OCI-LY1 (cell line): Measurements from ENCODE around the gene SBK3.

Experiments used
- H2AFZ ChIP-seq: fragments of 200-600 bp; sonication (generic), shearing (Covaris generic); 2 replicates; pipeline ENCODE4 v1.6.0; 2014; ENCODE audit warnings: antibody characterized with exemption, mild to moderate bottlenecking, low read length
- H3F3A ChIP-seq: fragments of 200-600 bp; sonication (generic), shearing (Covaris generic); 2 replicates; pipeline ENCODE4 v1.6.0; 2014; ENCODE audit warnings: mild to moderate bottlenecking, antibody characterized with exemption, low read length, moderate library complexity; ENCODE audit not compliant: insufficient read depth
- H3K27ac ChIP-seq: fragments of 200-600 bp; sonication (generic); 2 replicates; pipeline ENCODE4 v1.5.1; 2014; ENCODE audit warnings: low read length, mixed run types, mild to moderate bottlenecking, low read depth; ENCODE audit not compliant: poor library complexity, severe bottlenecking
- H3K27me3 ChIP-seq: fragments of 200-600 bp; sonication (generic); 2 replicates; pipeline ENCODE4 v1.6.0; 2014; ENCODE audit warnings: antibody characterized with exemption, mild to moderate bottlenecking, low read length, moderate library complexity; ENCODE audit not compliant: insufficient read depth
- H3K36me3 ChIP-seq: fragments of 200-600 bp; sonication (generic); 2 replicates; pipeline ENCODE4 v1.6.1; 2014; ENCODE audit warnings: mild to moderate bottlenecking, antibody characterized with exemption, low read length, moderate library complexity, mixed read lengths; ENCODE audit not compliant: insufficient read depth
- H3K4me1 ChIP-seq: fragments of 200-600 bp; sonication (generic); 2 replicates; pipeline ENCODE4 v1.5.1; 2014; ENCODE audit warnings: mild to moderate bottlenecking, low read length, moderate library complexity; ENCODE audit not compliant: insufficient read depth, severe bottlenecking
- H3K4me2 ChIP-seq: fragments of 200-600 bp; sonication (generic), shearing (Covaris generic); 2 replicates; pipeline ENCODE4 v1.6.1; 2014; ENCODE audit warnings: low read length
- H3K4me3 ChIP-seq: fragments of 200-600 bp; sonication (generic); 2 replicates; pipeline ENCODE4 v1.5.1; 2014; ENCODE audit warnings: low read length, low read depth, mild to moderate bottlenecking, mixed read lengths; ENCODE audit not compliant: poor library complexity, severe bottlenecking
- H3K79me2 ChIP-seq: fragments of 200-600 bp; shearing (Covaris generic); 2 replicates; pipeline ENCODE4 v1.6.1; 2016; ENCODE audit warnings: mixed run types, low read length, mixed read lengths; ENCODE audit not compliant: insufficient read depth
- H3K9ac ChIP-seq: fragments of 200-600 bp; sonication (generic), shearing (Covaris generic); 2 replicates; pipeline ENCODE4 v1.6.1; 2014; ENCODE audit warnings: mild to moderate bottlenecking, low read length, mixed read lengths
- H3K9me2 ChIP-seq: fragments of 200-600 bp; sonication (generic), shearing (Covaris generic); 2 replicates; pipeline ENCODE4 v1.6.1; 2014; ENCODE audit warnings: low read depth, mild to moderate bottlenecking, low read length, mixed read lengths
- H3K9me3 ChIP-seq: fragments of 200-600 bp; shearing (Covaris generic); 2 replicates; pipeline ENCODE4 v1.6.1; 2014; ENCODE audit warnings: low read length, mixed read lengths
- H4K20me1 ChIP-seq: fragments of 200-600 bp; sonication (generic), shearing (Covaris generic); 2 replicates; pipeline ENCODE4 v1.6.0; 2016; ENCODE audit warnings: mild to moderate bottlenecking, low read length; ENCODE audit not compliant: insufficient read depth
- EZH2 ChIP-seq: fragments of 200-600 bp; sonication (generic), shearing (Covaris generic); IDR thresholded peaks from 2 replicates; pipeline ENCODE4 v1.8.0; 2017; ENCODE audit warnings: borderline replicate concordance, mixed run types, mild to moderate bottlenecking, antibody characterized with exemption, low read length, moderate library complexity, mixed read lengths
- TF ChIP-seq, protein P1 (sequence below): fragments of 200-600 bp; sonication (generic), shearing (Covaris generic); IDR thresholded peaks from 2 replicates; pipeline ENCODE4 v1.5.1; 2017; ENCODE audit warnings: mild to moderate bottlenecking, antibody characterized with exemption, low read length, moderate library complexity, mixed read lengths

Gene SBK3

DNA sequence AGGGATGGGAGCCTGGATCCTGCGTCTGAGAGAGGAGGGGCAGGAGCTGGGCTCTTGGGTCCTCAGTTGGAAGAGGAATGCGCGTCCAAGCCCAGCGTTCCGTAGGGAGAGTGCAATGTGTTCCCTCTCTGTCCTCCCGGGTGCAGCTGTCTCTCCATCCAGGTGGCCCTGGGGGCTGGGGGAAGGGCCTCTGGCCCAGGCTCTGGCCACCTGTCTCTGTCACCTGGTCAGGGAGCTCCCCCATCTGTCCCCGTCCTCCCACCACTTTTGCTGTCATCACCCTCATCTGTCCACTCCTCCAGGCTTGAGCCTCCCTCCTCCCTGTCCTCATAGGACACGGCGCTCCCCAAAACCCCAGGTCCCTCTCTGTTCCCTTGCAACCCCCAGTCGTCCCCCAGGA, 4.7 kb downstream of the SBK3 start:
- Histone ChIP-seq H3K4me2 (no peak overlapping the region), H3K36me3 (no peaks in the 10 kb centered on the region), H3K4me1 (no peaks in the 10 kb centered on the region), H3K9ac (no peak overlapping the region), H2AFZ (no peak overlapping the region), H3K27me3 (0 out of 2 replicates have a peak, but pooled peaks cover 4% of the 10 kb centered on the region), H4K20me1 (no peaks in the 10 kb centered on the region), H3K9me2 (no peaks in the 10 kb centered on the region), H3K79me2 (no peaks in the 10 kb centered on the region), H3K9me3 (no peaks in the 10 kb centered on the region), H3K27ac (no peak overlapping the region), H3F3A (no peaks in the 10 kb centered on the region), H3K4me3 (no peak overlapping the region)
- no peak for TF ChIP-seq EZH2
- TF ChIP-seq, protein P1, sequence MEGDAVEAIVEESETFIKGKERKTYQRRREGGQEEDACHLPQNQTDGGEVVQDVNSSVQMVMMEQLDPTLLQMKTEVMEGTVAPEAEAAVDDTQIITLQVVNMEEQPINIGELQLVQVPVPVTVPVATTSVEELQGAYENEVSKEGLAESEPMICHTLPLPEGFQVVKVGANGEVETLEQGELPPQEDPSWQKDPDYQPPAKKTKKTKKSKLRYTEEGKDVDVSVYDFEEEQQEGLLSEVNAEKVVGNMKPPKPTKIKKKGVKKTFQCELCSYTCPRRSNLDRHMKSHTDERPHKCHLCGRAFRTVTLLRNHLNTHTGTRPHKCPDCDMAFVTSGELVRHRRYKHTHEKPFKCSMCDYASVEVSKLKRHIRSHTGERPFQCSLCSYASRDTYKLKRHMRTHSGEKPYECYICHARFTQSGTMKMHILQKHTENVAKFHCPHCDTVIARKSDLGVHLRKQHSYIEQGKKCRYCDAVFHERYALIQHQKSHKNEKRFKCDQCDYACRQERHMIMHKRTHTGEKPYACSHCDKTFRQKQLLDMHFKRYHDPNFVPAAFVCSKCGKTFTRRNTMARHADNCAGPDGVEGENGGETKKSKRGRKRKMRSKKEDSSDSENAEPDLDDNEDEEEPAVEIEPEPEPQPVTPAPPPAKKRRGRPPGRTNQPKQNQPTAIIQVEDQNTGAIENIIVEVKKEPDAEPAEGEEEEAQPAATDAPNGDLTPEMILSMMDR = no peak

GRCh38 chr19:55539090-55539984, 6.0 kb downstream of the SBK3 start:
- H3K9me3 ChIP-seq = no peaks in the 10 kb centered on the region
- no peak overlapping the region for H2AFZ ChIP-seq
- no peaks in the 10 kb centered on the region for H3F3A ChIP-seq

DNA sequence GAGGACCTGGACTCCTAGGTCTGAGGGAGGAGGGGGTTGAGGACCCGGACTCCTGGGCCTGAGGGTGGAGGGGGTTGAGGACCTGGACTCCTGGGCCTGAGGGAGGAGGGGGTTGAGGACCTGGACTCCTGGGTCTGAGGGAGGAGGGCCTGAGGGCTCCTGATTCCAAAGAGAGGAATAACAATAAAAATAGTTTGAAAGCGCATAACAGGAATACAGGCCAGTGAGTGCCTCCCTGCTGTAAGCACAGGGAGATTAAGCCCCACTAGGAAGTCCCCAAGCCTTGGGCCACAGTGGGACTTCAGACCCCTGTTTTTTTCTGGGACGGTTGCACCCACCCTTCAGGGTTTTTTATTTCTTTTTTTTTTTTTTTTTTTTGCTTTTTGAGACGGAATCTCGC, 7.2 kb downstream of the SBK3 start:
- H3K36me3 ChIP-seq = no peaks in the 10 kb centered on the region
- no peaks in the 10 kb centered on the region for H4K20me1 ChIP-seq
- H3K9me3 ChIP-seq = no peaks in the 10 kb centered on the region
- no peak overlapping the region for H2AFZ ChIP-seq
- H3K79me2 ChIP-seq = no peaks in the 10 kb centered on the region
- H3K9me2 ChIP-seq = no peaks in the 10 kb centered on the region
- no peaks in the 10 kb centered on the region for H3K4me1 ChIP-seq
- no peaks in the 10 kb centered on the region for H3K27me3 ChIP-seq
- H3K4me2 ChIP-seq = no peak overlapping the region
- no peak overlapping the region for H3K9ac ChIP-seq
- TF ChIP-seq EZH2 = no peak
- TF ChIP-seq, protein P1 = no peak
- no peaks in the 10 kb centered on the region for H3F3A ChIP-seq
- no peak overlapping the region for H3K27ac ChIP-seq
- H3K4me3 ChIP-seq = no peak overlapping the region

More at GRCh38 chr19:55539090-55539984, 6.0 kb downstream of the SBK3 start:
- no peak overlapping the region for H3K27ac ChIP-seq
- H4K20me1 ChIP-seq = no peaks in the 10 kb centered on the region
- no peaks in the 10 kb centered on the region for H3K4me1 ChIP-seq
- no peaks in the 10 kb centered on the region for H3K9me2 ChIP-seq
- no peak overlapping the region for H3K4me2 ChIP-seq
- H3K27me3 ChIP-seq = no peaks in the 10 kb centered on the region
- H3K4me3 ChIP-seq = no peak overlapping the region
- TF ChIP-seq EZH2 = no peak
- TF ChIP-seq, protein P1 = no peak
- H3K36me3 ChIP-seq = no peaks in the 10 kb centered on the region
- H3K9ac ChIP-seq = no peak overlapping the region
- no peaks in the 10 kb centered on the region for H3K79me2 ChIP-seq
